Measurements from ENCODE around the gene DPH5.
"Not testable (repeated sequence)": the region's sequence is repeated elsewhere in the genome, so short reads cannot be mapped to it uniquely, and the experiment has no call there.

DPH5 gene

GRCh38 chr1:100979631-100980030 lies 46.0 kb downstream of the DPH5 start:
- no peak for DNase-seq

GRCh38 chr1:100976936-100977335 lies 48.6 kb downstream of the DPH5 start:
- DNase-seq: no peak

- DNase-seq: no peak
Measured at GRCh38 chr1:100972185-100972584, 53.4 kb downstream of the DPH5 start.

GRCh38 chr1:100971021-100971420 lies 54.6 kb downstream of the DPH5 start:
- no peak for DNase-seq

GRCh38 chr1:100969327-100969726 lies 56.3 kb downstream of the DPH5 start:
- DNase-seq: no peak

- no peak for DNase-seq
Measured at GRCh38 chr1:100968621-100969020, 57.0 kb downstream of the DPH5 start.

GRCh38 chr1:100960098-100960497 lies 65.5 kb downstream of the DPH5 start:
- DNase-seq: no peak

- no peak for DNase-seq
Measured at GRCh38 chr1:100959502-100960060, 66.0 kb downstream of the DPH5 start.

GRCh38 chr1:100955322-100955721 lies 70.3 kb downstream of the DPH5 start:
- no peak for DNase-seq

- DNase-seq: no peak
Measured at GRCh38 chr1:100953960-100954730, 71.4 kb downstream of the DPH5 start.

- DNase-seq: not testable (repeated sequence)
Measured at GRCh38 chr1:100952970-100953369, 72.6 kb downstream of the DPH5 start.

- DNase-seq: no peak
Measured at GRCh38 chr1:100952104-100952745, 73.4 kb downstream of the DPH5 start.

- DNase-seq: no peak
Measured at GRCh38 chr1:100950781-100951180, 74.8 kb downstream of the DPH5 start.

- DNase-seq: no peak
Measured at GRCh38 chr1:100950337-100950736, 75.2 kb downstream of the DPH5 start.

- DNase-seq: peak; percentile 21
Measured at GRCh38 chr1:100949515-100950158, 75.9 kb downstream of the DPH5 start.

- DNase-seq: not testable (repeated sequence)
Measured at GRCh38 chr1:100948721-100949405, 76.7 kb downstream of the DPH5 start.

- not testable (repeated sequence) for DNase-seq
Measured at GRCh38 chr1:100947816-100948215, 77.8 kb downstream of the DPH5 start.

- not testable (repeated sequence) for DNase-seq
Measured at GRCh38 chr1:100946064-100946463, 79.5 kb downstream of the DPH5 start.

- DNase-seq: no peak
Measured at GRCh38 chr1:100943533-100943932, 82.1 kb downstream of the DPH5 start.

GRCh38 chr1:100942304-100943046 lies 83.1 kb downstream of the DPH5 start:
- DNase-seq: no peak

- no peak for DNase-seq
Measured at GRCh38 chr1:100941580-100942216, 83.9 kb downstream of the DPH5 start.

- DNase-seq: no peak
Measured at GRCh38 chr1:100941098-100941527, 84.5 kb downstream of the DPH5 start.
